NCI-H2227 (cell line): ENCODE data around the gene MRPS6.

Experiments used
- DNase-seq: peaks from one replicate; lab custom pipeline; 2025; ENCODE audit not compliant: unreplicated experiment; lab: John Stamatoyannopoulos, UW

MRPS6 gene

GRCh38 chr21:34071683-34072082, 1.7 kb upstream of the MRPS6 start:
- no peak for DNase-seq

- no peak for DNase-seq
Observed at GRCh38 chr21:34072145-34073031, 990 bp upstream of the MRPS6 start.

- peak; percentile 67 for DNase-seq
Observed at GRCh38 chr21:34073749-34074282, 438 bp downstream of the MRPS6 start.

GRCh38 chr21:34074283-34075090, 1.1 kb downstream of the MRPS6 start:
- no peak for DNase-seq

- no peak for DNase-seq
Observed at GRCh38 chr21:34075091-34075425, 1.7 kb downstream of the MRPS6 start.

- no peak for DNase-seq
Observed at GRCh38 chr21:34075760-34076660, 2.6 kb downstream of the MRPS6 start.

- no peak for DNase-seq
Observed at GRCh38 chr21:34076835-34077234, 3.5 kb downstream of the MRPS6 start.

GRCh38 chr21:34077888-34078287, 4.5 kb downstream of the MRPS6 start:
- DNase-seq, result no peak

GRCh38 chr21:34078915-34079314, 5.5 kb downstream of the MRPS6 start:
- DNase-seq, result no peak

- DNase-seq, result no peak
Observed at GRCh38 chr21:34080710-34081109, 7.3 kb downstream of the MRPS6 start.

- DNase-seq, result no peak
Observed at GRCh38 chr21:34082769-34083168, 9.4 kb downstream of the MRPS6 start.

GRCh38 chr21:34083357-34083756, 10.0 kb downstream of the MRPS6 start:
- DNase-seq, result no peak

- DNase-seq, result no peak
Observed at GRCh38 chr21:34085129-34085528, 11.8 kb downstream of the MRPS6 start.

- no peak for DNase-seq
Observed at GRCh38 chr21:34086887-34087306, 13.5 kb downstream of the MRPS6 start.

GRCh38 chr21:34088752-34089151, 15.4 kb downstream of the MRPS6 start:
- DNase-seq, result no peak

- no peak for DNase-seq
Observed at GRCh38 chr21:34091032-34091431, 17.7 kb downstream of the MRPS6 start.

GRCh38 chr21:34091607-34092006, 18.2 kb downstream of the MRPS6 start:
- no peak for DNase-seq

- no peak for DNase-seq
Observed at GRCh38 chr21:34092262-34092921, 19.0 kb downstream of the MRPS6 start.

- DNase-seq, result no peak
Observed at GRCh38 chr21:34093083-34093482, 19.7 kb downstream of the MRPS6 start.

GRCh38 chr21:34094949-34095348, 21.6 kb downstream of the MRPS6 start:
- no peak for DNase-seq
